ENCODE measurements around the gene SGK1.

The SGK1 gene

DNA sequence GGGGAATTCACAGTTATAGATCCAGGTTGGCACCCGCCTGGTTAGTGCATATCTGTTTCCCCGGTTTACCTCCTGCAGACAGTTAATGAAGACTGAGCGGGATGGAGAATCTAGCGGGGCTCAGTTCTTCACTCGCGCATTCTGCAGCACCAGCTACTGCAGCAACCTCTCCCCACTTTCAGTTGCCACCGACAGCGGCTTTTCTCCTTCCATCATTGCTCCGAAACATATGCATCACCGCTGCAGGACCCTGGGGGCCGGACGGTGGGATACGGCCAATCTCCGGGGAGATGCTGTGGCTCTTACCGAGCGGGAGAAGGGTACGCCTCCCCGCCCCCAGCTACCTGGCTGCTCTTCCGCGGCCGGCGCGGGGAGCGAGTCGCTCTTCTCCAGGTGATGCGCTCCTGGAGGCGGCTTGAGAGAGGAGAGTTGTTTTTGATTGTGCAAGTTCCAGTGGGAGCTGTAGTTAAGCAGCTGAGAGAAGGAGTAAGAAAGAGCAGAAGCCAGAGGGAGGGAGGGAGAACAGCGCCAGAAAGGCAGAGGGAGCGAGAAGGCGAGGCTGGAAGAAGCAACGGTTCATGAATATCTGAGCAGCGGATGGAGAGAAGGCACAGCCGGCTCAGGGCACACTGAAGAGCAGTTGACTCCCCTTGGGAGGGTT lies at the start of gene SGK1:
SGK1 (minus strand) TSS at position 642 of the 661 bp plus-strand sequence. CDS start 652 bp downstream, outside the sequence.
- peak in 13 of 14 donors; percentile 12 to 90 (median 65) for DNase-seq

DNA sequence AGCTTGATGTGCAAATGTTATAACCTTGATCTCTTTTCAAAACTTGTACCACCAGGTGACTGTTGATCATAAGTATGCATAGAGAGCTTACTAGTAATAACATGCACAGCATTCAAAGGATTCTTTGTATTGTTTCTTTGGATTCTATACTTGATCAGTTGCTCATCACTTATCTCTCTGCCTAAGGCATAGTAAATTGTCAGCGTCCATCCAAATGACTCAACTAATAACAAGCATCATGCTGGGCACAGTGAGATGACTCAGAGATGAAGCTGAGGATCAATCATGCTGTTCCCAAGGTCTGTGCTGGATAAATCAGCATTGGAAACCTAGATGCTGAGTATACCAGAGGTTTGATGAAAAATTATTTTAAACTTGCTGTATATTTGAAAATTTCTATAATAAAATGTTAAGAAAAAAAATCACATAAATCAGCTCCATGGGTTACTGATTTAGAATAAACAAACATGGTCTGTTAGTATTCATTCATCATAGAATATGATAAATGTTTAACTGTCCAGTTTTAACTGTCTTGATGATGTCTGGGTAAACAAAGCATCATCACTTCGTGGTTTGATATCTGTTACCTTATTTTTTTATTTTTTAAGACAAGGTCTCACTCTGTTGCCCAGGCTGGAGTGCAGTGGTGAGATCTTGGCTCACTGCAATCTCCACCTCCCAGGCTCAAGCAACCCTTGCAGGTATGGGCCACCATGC lies 45.6 kb upstream of the SGK1 start:
- DNase-seq, result no peak

DNA sequence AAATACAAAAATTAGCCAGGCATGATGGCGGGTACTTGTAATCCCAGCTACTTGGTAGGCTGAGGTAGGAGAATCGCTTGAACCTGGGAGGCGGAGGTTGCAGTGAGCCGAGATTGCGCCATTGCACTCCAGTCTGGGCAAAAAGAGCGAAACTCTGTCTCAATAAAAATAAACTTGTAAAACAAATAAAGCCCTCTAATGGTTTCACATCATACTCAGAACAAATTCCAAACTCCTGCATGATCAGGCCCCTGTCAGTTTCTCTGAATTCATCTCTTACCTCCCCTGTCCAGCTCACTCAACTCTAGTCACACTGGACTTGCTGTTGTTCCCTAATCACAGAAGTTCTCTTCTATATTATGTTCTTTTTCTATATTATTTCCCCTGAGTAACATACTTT lies 43.1 kb upstream of the SGK1 start:
- DNase-seq, result no peak

DNA sequence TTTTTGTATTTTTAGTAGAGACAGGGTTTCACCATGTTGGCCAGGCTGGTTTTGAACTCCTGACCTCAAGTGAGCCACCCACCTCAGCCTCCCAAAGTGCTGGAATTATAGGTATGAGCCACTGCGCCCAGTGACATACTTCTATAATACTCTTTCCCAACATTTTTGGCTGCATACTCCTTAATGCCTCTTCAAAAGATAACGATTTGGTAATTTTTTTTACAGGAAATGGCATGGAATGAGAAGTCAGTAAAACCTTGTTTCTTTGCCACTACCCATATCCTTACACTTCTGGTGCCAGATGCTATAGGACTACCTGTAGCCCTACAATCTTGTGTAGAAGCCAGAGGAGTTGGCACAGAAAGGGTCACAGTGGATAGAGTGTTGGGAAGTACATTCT lies 41.4 kb upstream of the SGK1 start:
- DNase-seq, result no peak

DNA sequence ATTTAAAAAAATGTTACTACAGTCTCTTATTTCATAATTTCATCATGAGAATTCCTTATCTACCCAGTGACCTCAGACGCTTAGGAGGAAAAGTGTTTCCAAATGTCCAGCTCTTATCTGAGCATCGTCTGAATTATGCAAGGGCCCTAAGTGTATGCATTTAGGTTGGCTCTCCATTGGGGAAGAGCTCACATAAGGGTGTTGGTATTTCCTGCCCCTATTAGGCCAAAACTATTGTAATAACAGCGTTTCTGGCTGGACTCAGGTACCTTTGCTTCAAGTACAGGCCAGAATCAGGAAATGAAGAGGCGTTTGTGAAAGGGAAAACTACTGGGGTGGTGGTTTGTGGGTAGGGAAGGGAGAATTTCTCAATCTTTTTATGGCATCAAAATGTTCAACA lies 40.4 kb upstream of the SGK1 start:
- no peak for DNase-seq

DNA sequence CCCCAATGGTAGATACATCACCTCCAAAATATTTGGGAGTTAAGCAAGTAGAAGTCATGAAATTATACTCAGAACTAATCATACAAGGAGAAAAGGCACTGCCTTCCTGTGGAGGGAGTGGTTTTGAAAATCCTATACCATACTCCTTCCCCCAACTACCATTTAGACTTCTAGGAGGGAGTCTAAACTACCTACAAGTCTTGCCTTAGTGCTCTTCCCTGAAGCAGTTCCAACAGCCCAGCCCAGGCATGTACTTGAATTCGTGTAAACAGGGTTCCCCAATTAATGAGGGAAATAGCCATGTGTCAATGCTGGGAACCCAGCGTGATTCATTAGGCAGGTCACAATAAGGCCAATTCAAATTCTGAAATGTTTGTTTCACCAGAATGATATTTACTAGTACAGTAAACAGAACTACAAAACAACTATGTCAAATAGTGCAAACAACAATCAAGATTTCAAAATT lies 39.1 kb upstream of the SGK1 start:
- DNase-seq, result no peak

DNA sequence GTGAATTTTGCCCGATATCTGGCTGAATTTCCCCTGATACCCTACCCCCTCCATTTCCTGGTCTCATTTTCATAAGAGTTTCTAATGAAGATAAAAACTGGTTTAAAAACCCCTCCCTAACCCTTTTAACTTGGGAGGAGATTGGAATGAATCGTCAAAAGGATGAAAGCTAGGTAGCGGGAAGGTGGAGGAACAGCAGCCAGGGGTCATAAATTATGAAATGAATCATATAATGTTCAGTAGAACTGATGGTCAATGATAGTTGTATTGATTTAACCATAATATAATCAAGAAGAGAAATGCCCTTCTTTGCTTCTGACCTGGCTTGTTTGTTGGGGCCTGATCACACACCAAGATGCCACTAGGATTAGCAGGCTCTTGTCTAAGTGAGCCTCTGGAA lies 38.5 kb upstream of the SGK1 start:
- no peak for DNase-seq

DNA sequence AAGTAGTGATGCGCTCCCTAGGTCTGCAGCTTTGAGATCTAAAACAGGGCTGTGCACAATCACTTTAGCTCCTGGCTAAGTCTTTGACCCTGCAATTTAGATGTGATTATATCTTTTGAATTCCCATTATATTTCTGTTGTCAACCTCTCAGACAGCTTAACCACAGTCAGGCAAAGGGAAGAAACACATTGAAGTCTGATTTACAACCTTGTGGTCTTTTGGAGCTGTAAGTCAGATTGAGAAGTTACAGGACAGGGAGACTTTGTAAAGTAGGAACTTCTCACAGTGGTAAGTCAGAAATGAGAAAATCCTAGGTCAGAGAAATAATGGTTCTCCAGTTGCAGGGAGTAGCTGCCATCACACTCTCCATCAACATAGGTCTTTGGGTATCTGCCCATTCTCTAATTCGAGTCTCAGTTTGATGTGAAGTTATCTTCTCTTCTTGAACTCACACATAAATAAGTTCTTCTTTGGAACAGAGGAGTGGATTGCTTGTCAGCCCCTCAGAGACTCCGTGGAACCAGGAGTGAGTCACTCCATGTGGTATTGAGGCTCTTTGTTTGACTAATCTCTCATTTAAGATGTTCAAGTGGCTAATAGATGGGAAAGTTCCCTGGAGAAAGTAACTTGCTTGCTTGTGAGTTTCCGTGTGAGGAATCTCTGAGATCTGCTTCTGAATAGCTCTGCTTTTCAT lies 35.0 kb upstream of the SGK1 start:
- DNase-seq, result no peak

DNA sequence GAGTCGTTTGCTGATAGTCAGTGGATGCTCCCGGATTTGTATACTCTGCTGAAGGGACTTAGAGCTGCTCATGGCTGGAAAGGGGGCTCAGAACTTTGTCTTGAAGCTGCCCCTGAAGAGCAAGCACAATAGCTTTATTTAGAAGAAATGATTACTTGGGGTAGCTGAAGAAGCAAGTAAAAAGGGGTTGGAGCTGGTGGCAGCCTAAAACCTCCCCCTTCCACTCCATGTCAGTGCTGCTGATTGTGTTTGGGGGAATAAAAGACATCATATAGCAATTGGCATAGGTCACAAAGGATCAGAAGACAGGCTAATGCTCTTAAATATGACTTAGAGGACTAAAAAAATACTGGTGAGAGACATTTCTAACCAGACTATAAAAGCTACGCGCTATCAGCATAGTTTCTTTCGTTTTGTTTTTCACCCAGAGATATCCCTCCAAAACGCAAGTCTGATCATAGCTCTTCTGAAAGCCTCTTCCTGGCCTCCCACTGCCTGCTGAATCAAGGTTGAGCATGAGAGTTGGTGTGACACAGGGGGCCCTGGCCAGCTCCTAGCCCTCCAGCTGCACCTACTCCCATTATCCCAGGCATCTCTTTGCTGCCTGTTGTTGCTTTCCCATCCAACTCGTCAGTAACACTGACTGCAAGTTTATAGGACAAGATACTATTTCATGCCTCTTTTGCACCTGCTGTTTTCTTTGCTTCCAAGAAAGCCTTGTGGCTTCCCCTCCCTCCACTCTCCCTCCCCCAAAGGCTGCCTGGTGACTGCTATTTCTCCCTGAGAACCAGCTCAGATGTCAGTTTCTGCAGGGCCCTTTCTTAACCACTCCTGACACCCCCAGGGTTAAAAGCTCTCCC lies 33.9 kb upstream of the SGK1 start:
- DNase-seq, result no peak

DNA sequence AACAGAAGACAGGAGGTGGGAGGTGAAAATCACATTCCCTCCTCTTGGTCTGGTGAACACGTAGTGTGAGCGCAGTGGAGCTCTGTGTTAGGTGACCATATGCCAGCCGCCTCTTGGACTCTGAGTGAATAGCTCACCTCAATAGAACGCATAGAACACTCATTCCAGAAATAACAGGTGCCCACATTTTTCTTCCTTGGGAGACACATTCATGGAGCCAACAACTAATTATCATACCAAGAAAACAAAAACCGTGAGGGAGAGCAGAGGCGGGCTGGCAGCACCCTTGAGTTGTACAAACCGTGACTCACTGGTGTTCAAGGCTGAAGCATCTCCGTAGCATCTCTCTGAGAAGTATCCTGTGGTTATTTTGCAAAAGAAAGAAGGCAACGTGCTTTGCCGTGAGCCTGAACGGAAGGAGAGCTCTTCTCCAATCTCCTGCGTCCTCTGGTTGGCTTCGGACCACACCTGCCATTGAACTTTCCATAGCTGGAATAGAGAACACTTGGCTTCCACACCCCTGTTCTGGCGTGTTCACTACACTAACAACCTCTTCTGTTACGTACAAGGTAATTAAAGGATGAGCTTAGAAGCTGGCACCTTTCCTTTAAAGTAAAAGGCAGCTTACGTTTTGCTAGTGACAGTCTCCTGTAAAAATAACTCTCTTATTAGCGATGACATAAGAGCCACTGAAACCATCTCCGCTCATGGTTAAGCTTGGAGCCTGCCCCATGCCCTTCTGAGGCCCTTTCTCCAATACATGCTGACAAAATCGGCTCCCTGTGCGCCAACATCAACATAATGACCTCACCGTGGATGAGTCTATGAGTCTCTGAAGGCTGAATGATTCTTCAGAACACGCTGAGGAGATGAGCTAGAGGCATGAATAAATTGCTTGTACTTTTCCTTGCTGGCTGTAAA lies 30.2 kb upstream of the SGK1 start:
- peak in 3 of 14 donors; percentile 10 to 72 (median 15) for DNase-seq

DNA sequence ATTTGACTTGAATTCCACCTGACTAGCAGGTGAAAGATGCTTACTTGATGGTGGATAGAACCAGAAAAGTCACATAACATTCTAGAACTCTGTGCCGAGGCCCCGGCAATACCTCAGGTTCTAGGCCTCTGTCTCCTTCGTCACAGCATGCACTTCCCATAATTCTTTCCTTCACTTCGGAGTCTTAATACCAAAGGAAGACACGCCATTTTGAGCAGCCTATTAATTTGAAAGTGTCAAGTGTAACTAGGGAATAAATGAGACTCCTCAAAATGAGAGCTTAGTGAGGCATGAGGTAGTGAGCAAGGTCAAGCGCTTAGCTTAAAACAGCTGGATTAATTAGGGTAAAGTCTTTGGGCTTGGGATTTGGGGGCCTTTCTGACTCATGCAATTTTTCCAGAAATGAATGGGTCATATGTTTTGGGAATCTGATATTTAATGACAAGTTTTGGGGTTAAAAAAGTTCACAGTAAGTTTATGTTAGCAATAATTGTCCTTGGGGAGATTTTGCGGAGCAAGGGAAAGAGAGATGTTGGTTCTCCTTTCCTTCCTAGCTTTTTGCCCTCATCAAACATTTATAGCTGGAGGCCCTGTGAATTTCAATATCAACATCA lies 29.1 kb upstream of the SGK1 start:
- peak in 1 of 14 donors; percentile 5 for DNase-seq

DNA sequence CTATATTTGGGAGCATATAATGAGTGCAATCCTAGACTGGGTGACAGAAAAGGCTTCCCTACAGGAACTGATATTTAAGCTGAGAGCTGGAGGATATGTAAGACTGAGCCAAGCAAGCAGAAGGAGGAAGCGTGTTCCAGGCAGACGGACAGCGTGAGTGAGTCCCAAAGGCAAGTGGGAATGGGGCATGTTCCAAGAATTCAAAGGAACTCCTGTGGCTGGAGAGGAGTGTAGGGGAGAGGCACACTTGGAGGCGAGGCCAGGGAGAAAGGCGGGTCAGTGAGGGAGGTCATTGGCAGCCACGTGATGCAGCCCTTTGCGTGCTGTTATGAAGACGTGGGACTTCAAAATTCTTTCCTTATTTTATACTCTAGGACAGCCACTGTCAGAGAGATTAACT lies 27.9 kb upstream of the SGK1 start:
- peak in 1 of 14 donors; percentile 73 for DNase-seq

DNA sequence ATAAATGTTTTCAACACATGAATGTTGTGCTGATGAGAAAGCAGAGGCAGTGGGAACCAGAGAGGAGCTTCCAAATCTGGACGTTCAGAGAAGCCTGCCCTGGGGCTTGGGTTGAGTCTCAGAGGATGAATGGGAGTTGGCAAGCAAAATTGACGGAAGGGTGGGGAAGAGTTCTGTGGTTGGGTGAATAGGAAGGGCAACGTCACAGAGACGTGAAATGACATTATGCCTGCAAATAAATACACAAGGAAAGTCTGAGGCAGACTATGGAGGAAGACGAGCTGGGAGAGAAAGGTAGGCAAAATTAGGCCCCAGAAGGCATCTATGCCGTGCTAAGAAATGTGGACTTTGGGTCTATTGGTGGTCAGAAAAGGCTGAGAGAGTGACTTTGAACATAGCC lies 25.2 kb upstream of the SGK1 start:
- DNase-seq, result no peak

DNA sequence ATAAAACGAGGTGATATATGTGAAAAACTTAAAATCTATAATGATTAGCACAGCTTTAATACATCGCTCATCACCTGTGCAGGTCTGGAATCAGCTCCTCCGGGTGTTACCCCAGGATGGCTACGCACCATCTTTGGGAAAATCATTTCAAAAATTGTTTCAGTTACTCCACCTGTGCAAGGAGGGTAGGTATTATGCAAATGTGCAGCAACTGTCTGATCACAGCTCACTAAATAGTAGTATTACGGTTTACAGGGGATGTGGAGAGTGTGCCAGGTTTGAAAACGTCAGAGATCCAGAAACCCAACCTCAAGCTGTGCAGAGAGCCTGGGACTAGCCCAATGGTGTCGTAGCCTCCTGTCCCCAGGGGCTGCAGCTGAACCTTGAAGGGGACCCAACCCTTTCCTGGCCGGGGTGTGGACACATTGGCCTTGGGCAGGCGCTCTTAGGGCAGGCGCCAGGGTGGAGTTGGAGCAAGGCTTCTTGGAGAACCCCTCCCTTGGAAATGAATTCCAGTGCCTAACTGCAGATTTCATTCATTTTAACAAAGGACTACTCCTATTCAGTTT lies 24.2 kb upstream of the SGK1 start:
- no peak for DNase-seq

DNA sequence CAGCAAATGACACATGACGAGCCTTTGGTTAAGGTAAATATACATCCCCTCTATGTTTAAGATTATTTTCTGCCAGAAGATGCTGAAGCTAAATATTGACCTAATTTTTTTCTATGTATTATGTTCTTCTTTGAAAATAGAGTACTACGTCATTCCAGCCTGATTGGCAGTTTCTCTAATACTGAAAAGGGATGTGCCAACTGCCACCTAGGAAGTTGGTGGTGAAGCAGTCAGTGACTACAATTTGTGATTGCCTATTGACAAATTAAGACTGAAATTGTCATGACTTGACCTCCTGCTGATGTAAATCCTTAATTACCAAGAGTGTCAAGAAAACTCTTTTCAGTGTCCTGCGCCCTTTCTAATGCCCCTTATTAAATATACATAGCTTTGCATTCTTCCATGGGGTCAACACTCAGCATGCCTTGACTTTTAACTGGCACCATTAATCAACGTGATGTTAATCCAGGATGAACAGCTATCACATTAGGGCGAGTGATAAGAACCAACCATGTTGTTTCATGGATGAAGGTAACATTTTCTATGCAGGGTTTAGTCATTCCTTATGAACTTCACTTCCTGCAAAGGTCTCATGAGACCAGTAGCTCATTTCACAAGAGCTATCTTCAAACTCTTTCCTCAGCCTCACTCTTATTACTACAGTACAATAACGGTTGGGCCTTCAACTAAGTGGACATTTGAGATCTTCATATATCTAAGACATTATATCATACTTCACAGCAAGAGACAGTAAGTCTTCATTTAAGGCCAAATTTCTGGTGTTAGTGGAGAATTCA lies 22.5 kb upstream of the SGK1 start:
- no peak for DNase-seq

DNA sequence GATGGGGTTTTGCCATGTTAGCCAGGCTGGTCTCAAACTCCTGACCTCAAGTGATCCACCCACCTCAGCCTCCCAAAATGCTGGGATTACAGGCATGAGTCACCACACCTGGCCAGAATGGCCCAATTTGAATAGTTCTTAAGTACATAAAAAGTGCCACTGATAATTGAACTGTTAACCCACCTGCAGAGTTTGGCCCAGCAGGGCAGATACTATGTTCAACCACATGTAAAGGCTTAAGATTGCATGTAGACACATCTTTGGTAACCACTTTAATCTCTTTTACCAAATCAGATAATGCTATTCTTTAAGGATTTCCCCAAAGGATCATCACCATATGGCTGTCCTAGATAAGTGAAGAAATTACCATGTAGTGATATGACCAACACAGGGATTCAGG lies 21.3 kb upstream of the SGK1 start:
- no peak for DNase-seq

DNA sequence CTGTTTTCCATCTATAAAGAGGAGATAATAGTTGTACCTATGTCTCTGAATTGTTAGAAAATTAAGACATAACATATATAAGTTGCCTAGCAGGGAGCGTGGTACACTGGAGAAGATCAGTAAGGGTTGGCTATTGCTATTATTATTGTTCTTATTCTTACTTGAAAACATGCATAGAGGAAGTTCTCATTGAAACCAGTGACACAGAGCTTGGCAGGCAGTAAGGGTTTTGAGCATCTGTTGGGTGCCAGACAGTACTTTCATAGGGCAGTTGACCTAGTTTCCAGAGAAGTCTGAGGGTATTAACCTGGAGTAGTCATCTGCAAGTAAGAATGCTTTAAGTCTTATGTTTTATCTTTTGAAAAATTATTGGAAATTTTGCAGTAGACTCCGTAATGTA lies 13.3 kb upstream of the SGK1 start:
- peak in 1 of 14 donors; percentile 48 for DNase-seq

DNA sequence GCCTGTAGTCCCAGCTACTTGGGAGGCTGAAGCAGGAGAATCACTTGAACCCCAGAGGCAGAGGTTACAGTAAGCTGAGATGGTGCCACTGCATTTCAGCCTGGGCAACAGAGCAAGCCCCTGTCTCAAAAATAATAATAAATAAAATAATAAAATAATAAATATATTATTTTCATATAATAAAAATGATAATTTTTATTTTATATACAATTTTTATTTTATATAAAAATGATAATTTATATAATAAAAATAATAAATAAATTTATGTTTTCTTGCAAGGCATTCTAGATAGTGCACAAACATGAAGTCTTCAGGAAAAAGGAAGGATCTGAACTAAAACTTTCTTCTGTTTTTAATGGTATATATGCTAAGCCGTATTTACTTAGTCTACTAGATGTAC lies 12.6 kb upstream of the SGK1 start:
- no peak for DNase-seq

DNA sequence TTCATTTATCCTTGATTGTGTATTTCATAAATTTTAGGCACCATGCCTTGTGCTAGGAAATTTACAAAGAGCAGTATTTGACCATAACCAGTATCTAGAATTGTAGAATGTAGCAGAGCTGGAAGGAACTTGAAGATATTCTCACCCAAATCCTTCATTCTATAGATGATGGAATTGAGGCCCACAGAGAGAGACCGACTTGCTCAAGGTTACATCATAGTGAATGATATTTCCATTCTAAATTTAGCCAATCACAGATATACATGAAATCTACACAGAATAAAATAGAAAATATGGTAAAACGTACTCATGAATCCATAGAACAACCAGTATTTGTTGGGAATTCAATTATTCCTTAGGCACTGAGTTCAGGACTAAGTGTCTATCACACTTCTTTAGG lies 10.9 kb upstream of the SGK1 start:
- DNase-seq, result no peak

DNA sequence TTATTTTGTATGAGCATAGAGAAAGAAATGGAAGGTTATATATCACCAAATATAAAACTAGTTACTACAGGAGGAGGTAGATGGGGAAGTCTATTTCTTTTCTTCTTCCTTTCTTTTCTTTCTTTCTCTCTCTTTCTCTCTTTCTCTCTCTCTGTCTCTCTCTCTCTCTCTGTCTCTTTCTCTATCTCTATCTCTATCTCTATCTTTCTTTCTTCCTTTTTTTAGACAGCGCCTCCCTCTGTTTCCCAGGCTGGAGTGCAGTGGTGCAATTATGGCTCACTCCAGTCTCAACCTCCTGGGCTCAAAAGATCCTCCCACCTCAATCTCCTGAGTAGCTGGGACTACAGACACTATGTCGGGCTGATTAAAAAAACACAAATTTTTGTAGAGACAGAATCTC lies 10.2 kb upstream of the SGK1 start:
- DNase-seq, result no peak

Measured in C1 segment of cervical spinal cord (tissue), 14 donors.